WI38 (cell line): ENCODE results near the gene MGP.

Experiments used
- H3K4me3 ChIP-seq: 2 replicates; pipeline ENCODE4 v1.5.1; 2011; ENCODE audit warnings: low read depth, mild to moderate bottlenecking, control low read depth, low read length
- CTCF ChIP-seq: IDR thresholded peaks from 2 replicates; pipeline ENCODE4 v1.5.1; 2012; ENCODE audit warnings: low read depth, mild to moderate bottlenecking, control low read depth, low read length

The MGP gene

GRCh38 chr12:14878488-14878887 lies 7.2 kb downstream of the MGP start:
- TF ChIP-seq CTCF, result no peak
- H3K4me3 ChIP-seq, result no peak overlapping the region

GRCh38 chr12:14876833-14877232 lies 8.8 kb downstream of the MGP start:
- no peak for TF ChIP-seq CTCF
- H3K4me3 ChIP-seq, result no peak overlapping the region

- no peak overlapping the region for H3K4me3 ChIP-seq
- TF ChIP-seq CTCF, result no peak
Observed at GRCh38 chr12:14874882-14875281, 10.8 kb downstream of the MGP start.

- no peak for TF ChIP-seq CTCF
- no peak overlapping the region for H3K4me3 ChIP-seq
Observed at GRCh38 chr12:14873440-14874185, 12.0 kb downstream of the MGP start.

- no peak for TF ChIP-seq CTCF
- no peak overlapping the region for H3K4me3 ChIP-seq
Observed at GRCh38 chr12:14871886-14872285, 13.8 kb downstream of the MGP start.

GRCh38 chr12:14871247-14871646 lies 14.4 kb downstream of the MGP start:
- H3K4me3 ChIP-seq, result no peak overlapping the region
- no peak for TF ChIP-seq CTCF

GRCh38 chr12:14868916-14869506 lies 16.6 kb downstream of the MGP start:
- no peak overlapping the region for H3K4me3 ChIP-seq
- TF ChIP-seq CTCF, result no peak
